ENCODE measurements around the gene APLP1.
"Not testable (repeated sequence)": the region's sequence is repeated elsewhere in the genome, so short reads cannot be mapped to it uniquely, and the experiment has no call there.

The APLP1 gene

DNA sequence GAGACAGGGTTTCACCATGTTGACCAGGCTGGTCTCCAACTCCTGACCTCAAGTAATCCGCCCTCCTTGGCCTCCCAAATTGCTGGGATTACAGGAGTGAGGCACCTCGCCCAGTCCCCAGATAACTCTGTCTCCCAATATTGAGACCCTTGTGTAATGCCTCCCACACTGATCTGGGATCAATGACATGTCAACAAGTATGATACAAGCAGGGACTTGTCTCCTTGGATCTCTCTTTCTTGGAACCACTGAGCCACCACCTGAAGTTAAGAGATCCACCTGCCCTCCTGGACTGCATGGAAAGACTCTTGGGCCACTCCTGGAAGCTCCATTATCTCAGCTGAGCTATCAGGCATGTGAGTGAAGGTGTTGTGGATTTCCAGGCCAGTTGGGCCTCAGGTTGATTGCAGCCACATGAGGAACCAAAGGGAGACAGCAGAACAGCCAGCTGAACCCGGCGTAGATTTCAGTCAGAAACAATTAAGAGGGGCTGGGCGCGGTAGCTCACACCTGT lies 16.9 kb downstream of the APLP1 start:
- no peak for DNase-seq

GRCh38 chr19:35885904-35886303 lies 17.5 kb downstream of the APLP1 start:
- no peak for DNase-seq

DNA sequence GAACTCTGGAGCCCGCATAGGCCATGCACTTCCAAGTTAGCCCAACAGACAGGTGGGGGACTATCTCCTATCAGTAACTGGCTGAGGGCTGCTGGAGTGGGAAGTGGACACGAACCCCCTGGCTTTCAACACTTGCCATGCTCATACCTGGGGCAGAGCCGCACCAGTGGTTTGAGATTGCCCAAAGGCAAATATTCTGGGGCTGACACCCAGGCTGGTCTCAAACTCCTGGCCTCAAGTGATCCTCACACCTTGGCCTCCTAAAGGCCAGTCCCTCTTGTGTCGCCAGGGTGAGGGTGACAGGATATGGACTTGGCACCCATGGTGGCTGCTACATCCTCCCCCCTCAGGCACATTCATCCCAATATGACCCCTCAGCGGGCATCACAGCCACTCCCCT lies 18.8 kb downstream of the APLP1 start:
- no peak for DNase-seq

GRCh38 chr19:35888398-35888797 lies 20.0 kb downstream of the APLP1 start:
- no peak for DNase-seq

GRCh38 chr19:35889370-35890112 lies 21.2 kb downstream of the APLP1 start:
- DNase-seq: no peak

- DNase-seq: no peak
These were observed 21.8 kb downstream of the APLP1 start for GRCh38 chr19:35890113-35890650.

DNA sequence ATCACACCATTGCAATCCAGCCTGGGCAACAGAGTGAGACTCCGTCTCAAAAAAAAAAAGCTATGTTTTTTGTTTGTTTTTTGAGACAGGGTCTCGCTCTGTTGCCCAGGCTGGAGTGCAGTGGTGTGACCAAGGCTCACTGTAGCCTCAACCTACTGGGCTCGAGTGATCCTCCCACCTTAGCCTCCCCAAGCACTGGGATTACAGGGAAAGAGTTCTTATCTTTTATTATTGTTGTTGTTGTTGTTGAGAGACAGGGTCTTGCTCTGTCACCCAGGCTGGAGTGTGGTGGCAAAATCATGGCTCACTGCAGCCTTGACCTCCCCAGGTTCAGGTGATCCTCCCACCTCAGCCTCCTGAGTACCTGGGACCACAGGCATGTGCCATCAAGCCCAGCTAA lies 23.4 kb downstream of the APLP1 start:
- DNase-seq: not testable (repeated sequence)

DNA sequence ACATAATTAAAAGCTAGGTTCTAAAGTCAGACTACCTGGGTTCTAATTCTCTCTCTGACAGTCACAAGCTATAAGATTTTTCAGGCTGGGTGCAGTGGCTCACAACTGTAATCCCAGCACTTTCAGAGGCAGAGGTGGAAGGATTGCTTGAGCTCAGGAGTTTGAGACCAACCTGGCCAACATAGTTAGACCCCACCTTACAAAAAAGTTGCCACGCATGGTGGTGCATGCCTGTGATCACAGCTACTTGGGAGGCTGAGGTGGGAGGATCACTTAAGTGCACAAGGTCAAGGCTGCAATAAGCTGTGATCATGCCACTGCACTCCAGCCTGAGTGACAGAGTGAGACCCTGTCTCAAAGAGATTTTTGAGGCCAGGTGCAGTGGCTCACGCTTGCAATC lies 26.0 kb downstream of the APLP1 start:
- DNase-seq: no peak

DNA sequence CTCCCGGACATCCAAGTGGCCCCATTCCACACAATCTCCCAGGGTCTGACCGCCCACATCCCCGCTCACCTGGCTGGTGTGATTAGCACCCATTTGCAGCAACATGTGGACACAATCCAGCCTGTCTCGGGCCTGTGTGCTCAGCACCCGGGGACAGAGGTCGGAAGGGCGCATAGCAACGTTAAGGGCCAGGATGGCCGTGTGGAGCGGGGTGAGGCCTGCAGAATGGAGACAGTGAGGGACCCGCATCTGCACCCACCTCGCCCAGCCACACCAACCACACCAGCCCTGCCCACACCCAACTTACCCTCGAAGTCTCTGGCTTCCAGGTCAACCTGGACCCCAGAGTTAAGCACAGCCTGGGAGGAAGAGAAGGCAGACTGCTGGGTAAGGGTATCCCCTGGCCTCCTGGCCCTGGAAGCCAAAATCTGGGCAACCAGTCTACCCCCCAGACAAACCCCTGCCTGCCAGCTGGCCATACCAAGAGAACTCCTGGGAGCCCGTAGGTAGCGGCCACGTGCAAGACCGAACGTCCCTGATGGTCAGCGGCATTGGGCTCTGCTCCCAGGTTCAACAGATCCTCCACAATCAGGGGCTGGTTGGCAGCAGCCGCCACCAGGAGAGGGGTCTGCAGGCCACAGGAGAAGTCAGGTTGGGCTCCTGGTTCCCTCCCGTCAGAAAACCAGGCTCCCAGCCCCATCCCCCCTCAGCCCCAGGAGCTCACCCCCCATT lies 27.7 kb downstream of the APLP1 start:
- no peak for DNase-seq

GRCh38 chr19:35896643-35897040 lies 28.3 kb downstream of the APLP1 start:
- DNase-seq: no peak

GRCh38 chr19:35897706-35898451 lies 29.5 kb downstream of the APLP1 start:
- DNase-seq: no peak

DNA sequence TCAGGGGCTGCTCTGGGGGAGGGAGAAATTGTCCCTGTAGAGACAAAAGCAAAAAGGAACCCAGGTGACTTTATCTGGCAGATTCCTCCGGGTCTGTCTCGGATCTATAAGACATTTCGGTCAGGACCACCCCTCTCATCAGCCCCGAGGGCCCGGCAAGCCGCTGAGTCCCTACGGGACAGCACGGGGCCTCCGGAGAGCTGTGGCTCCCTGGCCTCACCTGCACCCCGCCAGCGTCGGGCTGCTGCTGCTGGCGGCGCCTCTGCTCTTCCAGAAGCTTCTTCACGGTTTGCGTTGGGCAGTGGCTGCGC lies 30.1 kb downstream of the APLP1 start:
- peak in 1 of 2 donors; percentile 20 for DNase-seq

DNA sequence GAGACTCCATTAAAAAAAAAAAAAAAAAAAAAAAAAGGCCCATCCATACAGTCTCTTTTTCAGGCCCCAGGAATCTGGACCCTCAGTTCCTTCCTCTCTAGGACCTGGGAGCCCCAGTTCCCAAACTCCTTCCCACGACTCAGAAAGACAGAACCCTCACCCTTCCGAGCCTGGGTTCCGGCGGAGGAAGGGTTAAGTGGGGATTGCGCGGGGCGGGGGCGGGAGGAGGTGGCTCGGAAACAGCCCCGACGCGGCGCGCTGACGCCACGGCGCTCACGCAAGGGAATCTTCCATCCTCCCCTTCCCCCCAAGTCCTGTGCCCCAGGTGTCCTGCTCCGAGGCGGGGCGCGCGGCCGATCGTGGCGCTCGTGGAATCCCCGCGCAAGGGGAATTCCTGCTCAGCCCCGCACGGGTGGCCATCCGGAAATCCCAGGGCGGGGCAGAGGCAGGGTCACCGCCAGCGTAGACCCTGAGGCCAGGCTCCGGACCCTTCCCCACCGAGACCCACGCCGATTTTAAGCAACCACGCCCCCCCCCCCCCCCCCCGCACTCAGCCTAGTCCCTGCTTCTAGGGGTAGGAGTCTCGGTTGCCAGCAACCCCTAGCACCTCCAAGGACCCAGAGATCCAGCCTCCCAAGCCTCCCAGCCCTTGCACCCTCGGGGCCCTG lies 31.3 kb downstream of the APLP1 start:
- peak; percentile 89 to 90 for DNase-seq

GRCh38 chr19:35901055-35901644 lies 32.8 kb downstream of the APLP1 start:
- DNase-seq: no peak

GRCh38 chr19:35901854-35902661 lies 33.7 kb downstream of the APLP1 start, which contains the start of gene HCST:
Gene HCST, plus strand, starts transcription at chr19:35902529. Its CDS starts 65 bp downstream, at chr19:35902594.
- DNase-seq: peak in 1 of 2 donors; percentile 38

DNA sequence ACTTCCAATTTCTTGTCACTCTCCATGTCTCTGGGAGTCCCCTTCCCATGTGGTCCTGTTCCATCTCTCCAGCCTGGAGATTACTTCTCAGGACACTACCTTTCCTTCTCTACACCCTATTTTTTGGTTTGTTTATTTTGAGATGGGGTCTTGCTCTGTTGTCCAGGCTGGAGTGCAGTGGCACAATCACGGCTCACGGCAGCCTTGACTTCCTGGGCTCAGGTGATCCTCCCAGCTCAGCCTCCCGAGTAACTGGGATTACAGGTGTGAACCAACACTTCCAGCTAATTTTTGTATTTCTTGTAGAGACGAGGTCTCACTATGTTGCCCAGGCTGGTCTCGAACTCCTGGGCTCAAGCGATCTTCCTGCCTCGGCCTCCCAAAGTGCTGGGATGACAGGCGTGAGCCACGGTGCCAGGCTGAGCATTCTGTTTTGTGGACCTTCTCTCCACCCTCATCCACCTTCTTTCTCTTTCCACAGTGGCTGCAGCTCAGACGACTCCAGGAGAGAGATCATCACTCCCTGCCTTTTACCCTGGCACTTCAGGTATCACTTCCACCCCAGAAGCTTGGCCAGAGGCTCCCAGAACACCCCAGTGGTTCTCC lies 34.6 kb downstream of the APLP1 start:
- no peak for DNase-seq

- peak; percentile 93 to 96 for DNase-seq
These were observed 35.3 kb downstream of the APLP1 start for GRCh38 chr19:35903550-35904179.

DNA sequence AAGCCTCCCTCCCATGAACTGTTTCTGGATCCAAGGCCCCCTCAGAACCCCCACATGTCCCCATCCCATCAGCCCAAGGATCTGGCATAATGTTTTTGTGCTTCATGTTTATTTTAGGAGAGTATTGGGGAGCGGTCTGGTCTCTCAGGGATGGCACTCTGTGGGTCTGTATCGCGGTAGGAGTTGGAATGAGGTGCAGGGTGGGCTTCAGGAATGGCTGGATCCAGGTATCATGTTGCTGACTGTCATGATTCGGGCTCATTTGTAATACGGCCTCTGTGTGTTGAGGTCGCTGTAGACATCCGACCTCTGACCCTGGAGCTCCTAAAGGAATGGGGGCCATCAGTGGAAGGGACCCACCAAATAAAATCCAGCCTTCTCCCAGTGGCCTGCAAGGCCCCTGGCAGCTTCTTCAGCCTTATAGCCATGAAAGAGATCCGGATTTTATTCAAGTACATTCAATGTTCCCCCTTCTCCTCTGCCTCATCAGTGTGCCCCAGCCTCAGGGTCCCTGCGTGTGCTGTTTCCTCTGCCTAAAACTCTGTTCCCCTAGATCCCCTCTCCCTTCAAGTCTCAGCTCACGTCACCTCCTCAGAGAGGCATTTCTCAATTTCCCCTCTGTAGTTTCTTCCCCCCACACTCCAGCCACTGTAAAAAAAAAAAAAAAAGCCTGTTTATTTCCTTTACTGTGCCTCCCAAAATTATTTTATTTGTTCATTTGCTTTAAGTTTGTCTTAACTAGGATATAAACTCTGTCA lies 36.1 kb downstream of the APLP1 start:
- DNase-seq: no peak

DNA sequence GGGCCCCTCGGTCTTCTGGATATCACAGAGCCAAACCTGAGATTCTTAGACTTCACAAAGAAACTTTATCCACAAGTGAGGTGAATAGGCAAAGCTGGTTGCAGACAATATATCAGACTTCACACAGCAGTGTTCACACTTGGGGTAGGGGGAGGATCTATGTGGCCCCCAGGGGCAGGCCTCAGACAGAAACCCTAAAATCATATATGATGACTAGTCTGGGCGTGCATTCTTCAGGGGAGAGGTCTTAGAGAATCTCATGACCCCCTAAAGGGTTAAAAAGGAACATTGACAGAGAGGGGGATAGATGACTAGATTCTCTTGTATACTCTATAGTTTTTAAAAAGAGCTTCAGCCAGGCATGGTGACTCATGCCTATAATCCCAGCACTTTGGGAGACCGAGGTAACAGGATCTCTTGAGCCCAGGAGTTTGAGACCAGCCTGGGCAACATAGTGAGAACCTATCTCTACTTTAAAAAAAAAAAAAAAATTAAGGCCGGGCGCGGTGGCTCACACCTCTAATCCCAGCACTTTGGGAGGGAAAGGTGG lies 36.9 kb downstream of the APLP1 start:
- DNase-seq: no peak
